KG1 (cell line): ENCODE data around the gene BHLHE23.

Source experiments
- DNase-seq: peaks from one replicate; lab custom pipeline; 2025; lab: John Stamatoyannopoulos, UW

The BHLHE23 gene

GRCh38 chr20:62972845-62973745 lies 33.7 kb downstream of the BHLHE23 start:
- no peak for DNase-seq

- DNase-seq, result peak; percentile 75
Observed at GRCh38 chr20:62971950-62972844, 34.6 kb downstream of the BHLHE23 start.

GRCh38 chr20:62971211-62971949 lies 35.4 kb downstream of the BHLHE23 start:
- no peak for DNase-seq

- no peak for DNase-seq
Observed at GRCh38 chr20:62970307-62971210, 36.2 kb downstream of the BHLHE23 start.

- DNase-seq, result no peak
Observed at GRCh38 chr20:62969939-62970306, 36.8 kb downstream of the BHLHE23 start.

GRCh38 chr20:62969179-62969760 lies 37.5 kb downstream of the BHLHE23 start:
- no peak for DNase-seq

GRCh38 chr20:62968378-62969178 lies 38.2 kb downstream of the BHLHE23 start:
- DNase-seq, result no peak

GRCh38 chr20:62967628-62968351 lies 39.0 kb downstream of the BHLHE23 start:
- DNase-seq, result no peak

GRCh38 chr20:62967149-62967501 lies 39.6 kb downstream of the BHLHE23 start:
- no peak for DNase-seq

GRCh38 chr20:62966212-62967148 lies 40.3 kb downstream of the BHLHE23 start:
- no peak for DNase-seq

- DNase-seq, result no peak
Observed at GRCh38 chr20:62965363-62965771, 41.4 kb downstream of the BHLHE23 start.

GRCh38 chr20:62964700-62965099 lies 42.1 kb downstream of the BHLHE23 start:
- DNase-seq, result no peak

GRCh38 chr20:62963614-62964397 lies 43.0 kb downstream of the BHLHE23 start:
- DNase-seq, result no peak

- no peak for DNase-seq
Observed at GRCh38 chr20:62962891-62963613, 43.7 kb downstream of the BHLHE23 start.

GRCh38 chr20:62962221-62962879 lies 44.4 kb downstream of the BHLHE23 start:
- no peak for DNase-seq

- no peak for DNase-seq
Observed at GRCh38 chr20:62961799-62962198, 45.0 kb downstream of the BHLHE23 start.
